Measurements from ENCODE around the gene IFITM5.

DNA sequence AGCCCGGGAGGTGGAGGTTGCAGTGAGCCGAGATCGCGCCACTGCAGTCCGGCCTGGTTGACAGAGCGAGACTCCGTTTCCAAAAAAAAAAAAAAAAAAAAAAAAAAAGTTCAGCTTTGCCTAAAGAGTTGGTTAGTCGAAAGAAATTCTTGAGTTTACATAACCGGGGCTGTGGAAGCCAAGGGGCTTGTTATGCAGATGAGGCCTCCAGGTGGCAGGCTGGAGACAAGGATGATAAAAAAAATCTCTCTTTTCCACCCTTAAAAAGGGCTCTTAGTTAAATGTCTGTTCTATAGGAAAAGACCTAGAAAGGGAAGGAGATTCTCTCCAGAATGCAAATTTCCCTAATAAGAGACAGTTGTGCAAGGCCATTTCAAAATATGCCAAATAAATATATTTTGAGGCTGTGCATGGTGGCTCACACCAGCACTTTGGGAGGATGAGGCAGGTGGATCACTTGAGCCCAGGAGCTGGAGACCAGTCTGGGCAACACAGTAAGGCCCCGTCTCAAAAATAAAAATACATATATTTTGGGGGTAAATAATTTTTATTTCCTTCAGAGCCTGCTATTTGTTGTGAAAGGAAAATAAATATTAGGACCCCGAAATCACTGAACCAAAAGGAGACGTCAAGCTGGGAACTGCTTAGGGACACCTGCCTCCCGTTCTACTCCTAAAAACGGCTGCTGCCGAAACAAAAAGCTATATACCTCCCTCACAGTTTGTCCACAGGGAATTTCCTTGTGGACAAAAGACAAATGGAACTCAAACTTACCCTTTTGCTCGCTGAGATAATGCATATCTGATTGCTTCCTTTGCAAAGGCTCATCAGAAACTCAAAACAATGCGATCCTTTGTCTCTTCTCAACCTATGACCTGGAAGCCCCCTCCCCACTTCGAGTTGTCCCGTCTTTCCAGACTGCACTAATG lies 5.9 kb upstream of the IFITM5 start:
- TF ChIP-seq, protein P1, sequence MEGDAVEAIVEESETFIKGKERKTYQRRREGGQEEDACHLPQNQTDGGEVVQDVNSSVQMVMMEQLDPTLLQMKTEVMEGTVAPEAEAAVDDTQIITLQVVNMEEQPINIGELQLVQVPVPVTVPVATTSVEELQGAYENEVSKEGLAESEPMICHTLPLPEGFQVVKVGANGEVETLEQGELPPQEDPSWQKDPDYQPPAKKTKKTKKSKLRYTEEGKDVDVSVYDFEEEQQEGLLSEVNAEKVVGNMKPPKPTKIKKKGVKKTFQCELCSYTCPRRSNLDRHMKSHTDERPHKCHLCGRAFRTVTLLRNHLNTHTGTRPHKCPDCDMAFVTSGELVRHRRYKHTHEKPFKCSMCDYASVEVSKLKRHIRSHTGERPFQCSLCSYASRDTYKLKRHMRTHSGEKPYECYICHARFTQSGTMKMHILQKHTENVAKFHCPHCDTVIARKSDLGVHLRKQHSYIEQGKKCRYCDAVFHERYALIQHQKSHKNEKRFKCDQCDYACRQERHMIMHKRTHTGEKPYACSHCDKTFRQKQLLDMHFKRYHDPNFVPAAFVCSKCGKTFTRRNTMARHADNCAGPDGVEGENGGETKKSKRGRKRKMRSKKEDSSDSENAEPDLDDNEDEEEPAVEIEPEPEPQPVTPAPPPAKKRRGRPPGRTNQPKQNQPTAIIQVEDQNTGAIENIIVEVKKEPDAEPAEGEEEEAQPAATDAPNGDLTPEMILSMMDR (IDR thresholded peaks at IDR 0.05; ENCODE audit: poor library complexity) = peak; percentile 73
- TF ChIP-seq EZH2 (IDR thresholded peaks at IDR 0.05; ENCODE audit: borderline replicate concordance) = no peak
